LNCAP (cell line): Measurements from ENCODE around the gene GPR84.
A peak's percentile ranks its signal among the peaks of the same experiment; 100 is the strongest.

Source experiments
- CTCF ChIP-seq: fragments of 450-650 bp; IDR thresholded peaks from 2 replicates; pipeline ENCODE4 v1.5.1; 2017; ENCODE audit warnings: mild to moderate bottlenecking

The GPR84 gene

GRCh38 chr12:54384591-54385041 is 20.3 kb upstream of the GPR84 start, which contains the start of gene ZNF385A:
Gene ZNF385A, minus strand, starts transcription at chr12:54384733. Its CDS starts 219 bp downstream, at chr12:54384514.
- no peak for TF ChIP-seq CTCF

GRCh38 chr12:54383041-54383609 is 18.8 kb upstream of the GPR84 start:
- no peak for TF ChIP-seq CTCF

GRCh38 chr12:54381136-54381535 is 16.9 kb upstream of the GPR84 start:
- TF ChIP-seq CTCF, result no peak

- TF ChIP-seq CTCF, result peak; percentile 100
Observed at GRCh38 chr12:54379398-54380201, 15.3 kb upstream of the GPR84 start.

GRCh38 chr12:54378796-54379397 is 14.6 kb upstream of the GPR84 start:
- TF ChIP-seq CTCF, result no peak

- no peak for TF ChIP-seq CTCF
Observed at GRCh38 chr12:54377797-54378515, 13.7 kb upstream of the GPR84 start.

GRCh38 chr12:54377007-54377406 is 12.7 kb upstream of the GPR84 start:
- no peak for TF ChIP-seq CTCF
